Middle frontal gyrus (tissue), 1 donor: ENCODE data around the gene ANKH.
"Not testable (repeated sequence)": the region's sequence is repeated elsewhere in the genome, so short reads cannot be mapped to it uniquely, and the experiment has no call there.

ENCODE experiments used
- DNase-seq: peaks from one replicate; pipeline ENCODE4 v3.0.0-alpha.2; 2015; ENCODE audit warnings: low spot score; ENCODE audit errors: extremely low spot score

The ANKH gene

GRCh38 chr5:14884062-14884612, 12.6 kb upstream of the ANKH start:
- DNase-seq: no peak

- no peak for DNase-seq
Observed at GRCh38 chr5:14882658-14883580, 11.3 kb upstream of the ANKH start.

GRCh38 chr5:14881826-14882225, 10.2 kb upstream of the ANKH start:
- no peak for DNase-seq

- no peak for DNase-seq
Observed at GRCh38 chr5:14880688-14881087, 9.1 kb upstream of the ANKH start.

GRCh38 chr5:14879937-14880589, 8.5 kb upstream of the ANKH start:
- no peak for DNase-seq

- no peak for DNase-seq
Observed at GRCh38 chr5:14879393-14879792, 7.8 kb upstream of the ANKH start.

- not testable (repeated sequence) for DNase-seq
Observed at GRCh38 chr5:14878192-14878591, 6.6 kb upstream of the ANKH start.

GRCh38 chr5:14876095-14876494, 4.5 kb upstream of the ANKH start:
- DNase-seq: no peak

GRCh38 chr5:14873790-14874189, 2.2 kb upstream of the ANKH start:
- DNase-seq: no peak

GRCh38 chr5:14873093-14873492, 1.5 kb upstream of the ANKH start:
- DNase-seq: no peak

- DNase-seq: peak; percentile 23
Observed at GRCh38 chr5:14872070-14872989, 752 bp upstream of the ANKH start.

- DNase-seq: no peak
Observed at GRCh38 chr5:14870337-14871213, 1.0 kb downstream of the ANKH start.

- no peak for DNase-seq
Observed at GRCh38 chr5:14869668-14870164, 1.9 kb downstream of the ANKH start.

GRCh38 chr5:14869233-14869632, 2.3 kb downstream of the ANKH start:
- no peak for DNase-seq

GRCh38 chr5:14868771-14869170, 2.8 kb downstream of the ANKH start:
- DNase-seq: no peak

GRCh38 chr5:14864181-14864812, 7.3 kb downstream of the ANKH start:
- DNase-seq: no peak

- DNase-seq: no peak
Observed at GRCh38 chr5:14863105-14863504, 8.5 kb downstream of the ANKH start.

GRCh38 chr5:14861123-14861765, 10.3 kb downstream of the ANKH start:
- no peak for DNase-seq

GRCh38 chr5:14859980-14860379, 11.6 kb downstream of the ANKH start:
- DNase-seq: no peak
